Measurements from ENCODE around the gene SMG9.

DNA sequence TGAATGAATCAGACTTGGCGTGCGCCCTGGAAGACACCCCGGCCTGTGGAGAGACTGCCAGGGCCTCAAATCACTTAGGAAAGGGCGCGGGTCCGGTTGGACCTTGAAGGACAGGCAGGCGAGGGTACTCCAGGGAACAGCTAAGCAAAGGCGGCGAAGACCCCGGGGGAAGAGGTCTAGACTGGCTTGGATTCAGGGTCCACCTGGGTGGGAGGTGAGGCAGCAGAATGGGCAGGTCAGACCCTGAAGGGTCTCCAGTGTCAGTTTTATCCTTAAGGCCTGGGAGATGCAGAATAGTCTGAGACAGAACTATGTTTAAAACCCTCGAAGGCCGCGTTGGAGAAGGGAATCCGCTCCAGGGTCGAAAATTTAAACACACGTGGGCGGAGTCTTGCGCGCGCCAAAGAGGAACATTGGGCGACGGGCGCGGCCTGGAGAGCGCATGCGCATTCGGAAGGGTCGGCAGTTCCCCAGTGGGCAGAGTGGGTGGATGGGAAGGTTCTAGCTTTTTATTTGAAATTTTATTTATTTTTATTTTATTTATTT is 567 bp upstream of the SMG9 start:
- TF ChIP-seq, protein P1, sequence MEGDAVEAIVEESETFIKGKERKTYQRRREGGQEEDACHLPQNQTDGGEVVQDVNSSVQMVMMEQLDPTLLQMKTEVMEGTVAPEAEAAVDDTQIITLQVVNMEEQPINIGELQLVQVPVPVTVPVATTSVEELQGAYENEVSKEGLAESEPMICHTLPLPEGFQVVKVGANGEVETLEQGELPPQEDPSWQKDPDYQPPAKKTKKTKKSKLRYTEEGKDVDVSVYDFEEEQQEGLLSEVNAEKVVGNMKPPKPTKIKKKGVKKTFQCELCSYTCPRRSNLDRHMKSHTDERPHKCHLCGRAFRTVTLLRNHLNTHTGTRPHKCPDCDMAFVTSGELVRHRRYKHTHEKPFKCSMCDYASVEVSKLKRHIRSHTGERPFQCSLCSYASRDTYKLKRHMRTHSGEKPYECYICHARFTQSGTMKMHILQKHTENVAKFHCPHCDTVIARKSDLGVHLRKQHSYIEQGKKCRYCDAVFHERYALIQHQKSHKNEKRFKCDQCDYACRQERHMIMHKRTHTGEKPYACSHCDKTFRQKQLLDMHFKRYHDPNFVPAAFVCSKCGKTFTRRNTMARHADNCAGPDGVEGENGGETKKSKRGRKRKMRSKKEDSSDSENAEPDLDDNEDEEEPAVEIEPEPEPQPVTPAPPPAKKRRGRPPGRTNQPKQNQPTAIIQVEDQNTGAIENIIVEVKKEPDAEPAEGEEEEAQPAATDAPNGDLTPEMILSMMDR (IDR thresholded peaks at IDR 0.05; ENCODE audit: low read depth, low read length), result no peak
- TF ChIP-seq EZH2phosphoT487 (IDR thresholded peaks at IDR 0.05; ENCODE audit: low read depth), result no peak

Data from OCI-LY3 (cell line).